Neural progenitor cell (in vitro differentiated cells): ENCODE measurements around the gene PWWP2B.

Experiments
- CTCF ChIP-seq: fragments of 200-600 bp; sonication (generic); IDR thresholded peaks from 2 replicates; pipeline ENCODE4 v1.5.1; 2017; ENCODE audit warnings: antibody characterized with exemption, mild to moderate bottlenecking
- EZH2phosphoT487 ChIP-seq: fragments of 200-600 bp; sonication (generic); IDR thresholded peaks from 2 replicates; pipeline ENCODE4 v1.6.1; 2017; ENCODE audit warnings: antibody characterized with exemption

- TF ChIP-seq CTCF, result no peak
- TF ChIP-seq EZH2phosphoT487, result no peak
Measured at GRCh38 chr10:132441818-132442524, 45.0 kb downstream of the PWWP2B start.
